Peyer's patch (tissue), 4 donors: ENCODE results near the gene DCP1A.

Experiments used
- CTCF ChIP-seq, 6 experiments: fragments of 450-650 bp in 4 of 6; fragments of 200-600 bp in 2 of 6; sonication (generic) in 1 of 6; IDR thresholded peaks; one replicate each; pipeline ENCODE4 v1.5.1; 2017 to 2019; ENCODE audit warnings: antibody characterized with exemption in 6 of 6, mild to moderate bottlenecking in 3 of 6, moderate library complexity in 1 of 6
- POLR2A ChIP-seq, 2 donors: fragments of 450-650 bp; IDR thresholded peaks; one replicate each; pipeline ENCODE4 v1.5.1; 2017; ENCODE audit warnings: antibody characterized with exemption in 2 of 2, mild to moderate bottlenecking in 2 of 2, moderate library complexity in 2 of 2

DNA sequence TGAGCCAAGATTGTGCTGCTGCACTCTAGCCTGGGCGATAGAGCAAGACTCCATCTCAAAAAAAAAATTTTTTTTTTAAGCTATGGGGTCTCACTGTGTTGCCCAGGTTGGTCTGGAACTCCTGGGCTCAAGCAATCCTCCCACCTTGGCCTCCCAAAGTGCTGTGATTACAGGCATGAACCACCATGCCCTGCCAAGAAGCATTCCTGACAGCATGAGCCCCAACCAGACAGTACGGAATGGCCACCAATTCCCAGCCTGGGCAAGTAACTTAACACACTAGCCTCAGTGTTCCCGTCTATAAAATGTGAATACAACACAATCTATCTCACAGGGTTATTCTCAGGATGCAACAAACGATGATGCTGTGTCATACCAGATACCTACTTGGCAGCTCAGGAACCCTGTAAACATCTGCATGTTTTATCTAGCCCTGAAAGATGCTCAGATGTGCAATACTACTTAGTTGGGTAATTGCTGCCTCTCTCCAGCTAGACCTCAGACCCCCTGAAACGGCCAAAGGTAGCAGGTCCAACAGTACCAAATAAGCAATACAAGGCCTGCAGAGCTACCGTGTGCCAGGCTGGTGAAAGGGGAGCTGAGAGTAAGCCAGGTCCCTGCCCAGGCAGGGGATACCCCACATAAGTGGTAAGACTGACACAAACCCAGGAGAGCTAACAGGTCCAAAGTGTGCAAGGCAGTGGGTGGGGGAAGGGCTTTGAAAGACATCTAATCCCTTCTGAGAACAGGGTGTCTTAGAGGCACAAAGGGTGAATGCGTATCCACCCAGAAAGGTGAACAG lies 93.4 kb downstream of the DCP1A start:
- TF ChIP-seq CTCF (IDR thresholded peaks at IDR 0.05) (no peak), POLR2A (IDR thresholded peaks at IDR 0.05) (no peak)
